ENCODE results near the gene FXYD5.

GRCh38 chr19:35118268-35119020 is 36.1 kb upstream of the FXYD5 start:
- TF ChIP-seq CTCF (IDR thresholded peaks at IDR 0.05; ENCODE audit: low read length) (no peak), EZH2 (IDR thresholded peaks at IDR 0.05; ENCODE audit: borderline replicate concordance, low read length) (no peak)

Data from OCI-LY1 (cell line).